ENCODE results near the gene FUNDC2.

DNA sequence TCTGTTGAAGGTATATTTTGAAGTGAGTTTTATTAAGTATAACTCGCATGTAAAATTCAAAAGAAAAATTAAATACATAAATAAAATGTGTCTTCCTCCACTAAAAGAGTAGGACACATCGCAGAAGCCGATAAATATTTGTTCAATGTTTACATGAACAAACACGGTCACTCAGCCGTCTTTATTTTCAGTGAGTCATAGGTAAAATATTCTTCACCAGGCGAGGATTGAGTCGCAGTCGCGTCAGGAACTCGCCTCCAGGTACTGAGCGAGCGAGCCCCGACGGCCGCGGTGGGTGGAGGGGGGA, 271 bp upstream of the FUNDC2 start:
- TF ChIP-seq, protein P1, sequence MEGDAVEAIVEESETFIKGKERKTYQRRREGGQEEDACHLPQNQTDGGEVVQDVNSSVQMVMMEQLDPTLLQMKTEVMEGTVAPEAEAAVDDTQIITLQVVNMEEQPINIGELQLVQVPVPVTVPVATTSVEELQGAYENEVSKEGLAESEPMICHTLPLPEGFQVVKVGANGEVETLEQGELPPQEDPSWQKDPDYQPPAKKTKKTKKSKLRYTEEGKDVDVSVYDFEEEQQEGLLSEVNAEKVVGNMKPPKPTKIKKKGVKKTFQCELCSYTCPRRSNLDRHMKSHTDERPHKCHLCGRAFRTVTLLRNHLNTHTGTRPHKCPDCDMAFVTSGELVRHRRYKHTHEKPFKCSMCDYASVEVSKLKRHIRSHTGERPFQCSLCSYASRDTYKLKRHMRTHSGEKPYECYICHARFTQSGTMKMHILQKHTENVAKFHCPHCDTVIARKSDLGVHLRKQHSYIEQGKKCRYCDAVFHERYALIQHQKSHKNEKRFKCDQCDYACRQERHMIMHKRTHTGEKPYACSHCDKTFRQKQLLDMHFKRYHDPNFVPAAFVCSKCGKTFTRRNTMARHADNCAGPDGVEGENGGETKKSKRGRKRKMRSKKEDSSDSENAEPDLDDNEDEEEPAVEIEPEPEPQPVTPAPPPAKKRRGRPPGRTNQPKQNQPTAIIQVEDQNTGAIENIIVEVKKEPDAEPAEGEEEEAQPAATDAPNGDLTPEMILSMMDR (conservative IDR thresholded peaks at IDR 0.05; ENCODE audit: low read depth, low read length): no peak
- TF ChIP-seq MAFK (IDR thresholded peaks at IDR 0.05; ENCODE audit: low read depth, low read length) (no peak), RFX5 (IDR thresholded peaks at IDR 0.05; ENCODE audit: low read depth, low read length) (no peak), RAD21 (IDR thresholded peaks at IDR 0.05; ENCODE audit: low read length) (no peak), NFE2L2 (IDR thresholded peaks at IDR 0.05; ENCODE audit: low read depth, low read length) (no peak), BHLHE40 (IDR thresholded peaks at IDR 0.05; ENCODE audit: low read depth, low read length) (no peak), MAZ (IDR thresholded peaks at IDR 0.05; ENCODE audit: borderline replicate concordance, low read depth, low read length) (no peak), SMC3 (IDR thresholded peaks at IDR 0.05; ENCODE audit: low read depth, low read length) (no peak)

All from IMR-90 (cell line).